HEK293 (cell line): ENCODE measurements around the gene SLC17A1.
A peak's percentile ranks its signal among the peaks of the same experiment; 100 is the strongest.

Experiments
- CTCF ChIA-PET: fragments of 350-600 bp; formaldehyde crosslinking; extraction: SDS; loops from one replicate; lab custom pipeline; 2021; ENCODE audit warnings: antibody characterized with exemption; lab: Yijun Ruan, JAX
- POLR2A ChIA-PET: fragments of 300-600 bp; formaldehyde crosslinking; extraction: SDS; loops from one replicate; lab custom pipeline; 2020; ENCODE audit warnings: antibody characterized with exemption, inconsistent platforms; lab: Yijun Ruan, JAX
- H3K27ac ChIP-seq: fragments of 200-500 bp; sonication (Bioruptor generic); 2 replicates; pipeline ENCODE4 v1.5.1; 2014; ENCODE audit warnings: low read depth, low read length, control low read depth, inconsistent platforms; ENCODE audit errors: extremely low read depth
- H3K36me3 ChIP-seq, 2 experiments: fragments of 200-500 bp in 1 of 2; sonication (Bioruptor generic) in 1 of 2; 1 replicate in 1 of 2; 2 replicates in 1 of 2; pipeline ENCODE4 v1.5.1; 2014 to 2017; ENCODE audit warnings: inconsistent platforms in 2 of 2, low read length in 2 of 2; ENCODE audit not compliant: control insufficient read depth in 2 of 2, insufficient read depth in 1 of 2
- H3K4me1 ChIP-seq: fragments of 200-500 bp; sonication (Bioruptor generic); 2 replicates; pipeline ENCODE4 v1.5.1; 2014; ENCODE audit warnings: mild to moderate bottlenecking, low read length, inconsistent platforms; ENCODE audit not compliant: control insufficient read depth, insufficient read depth
- H3K4me3 ChIP-seq: 2 replicates; pipeline ENCODE4 v1.5.1; 2011; ENCODE audit warnings: low read depth, mild to moderate bottlenecking, control low read depth, low read length, moderate library complexity
- H3K9me3 ChIP-seq: fragments of 200-500 bp; sonication (Bioruptor generic); 2 replicates; pipeline ENCODE4 v1.5.1; 2014; ENCODE audit warnings: low read depth, low read length, inconsistent platforms; ENCODE audit not compliant: control insufficient read depth, insufficient read depth
- ATF2 ChIP-seq: fragments of 450-650 bp; formaldehyde crosslinking; IDR thresholded peaks from 2 replicates; pipeline ENCODE4 v1.5.1; 2016; ENCODE audit warnings: missing biosample characterization, missing genetic modification characterization, low read depth
- KLF1 ChIP-seq: fragments of 450-650 bp; formaldehyde crosslinking; IDR thresholded peaks from 2 replicates; pipeline ENCODE4 v1.5.1; 2016; ENCODE audit warnings: missing biosample characterization, missing genetic modification characterization
- SALL2 ChIP-seq: fragments of 450-650 bp; formaldehyde crosslinking; IDR thresholded peaks from 2 replicates; pipeline ENCODE4 v1.5.0; 2017; ENCODE audit warnings: missing biosample characterization, mild to moderate bottlenecking, missing genetic modification characterization, borderline replicate concordance
- ZBTB20 ChIP-seq: fragments of 450-650 bp; formaldehyde crosslinking; IDR thresholded peaks from 2 replicates; pipeline ENCODE4 v1.5.1; 2016; ENCODE audit warnings: missing biosample characterization, missing genetic modification characterization
- ZIC2 ChIP-seq: fragments of 450-650 bp; formaldehyde crosslinking; IDR thresholded peaks from 2 replicates; pipeline ENCODE4 v1.5.1; 2016; ENCODE audit warnings: missing biosample characterization, missing genetic modification characterization
- ZNF148 ChIP-seq: fragments of 450-650 bp; formaldehyde crosslinking; IDR thresholded peaks from 2 replicates; pipeline ENCODE4 v1.5.0; 2017; ENCODE audit warnings: missing biosample characterization, missing genetic modification characterization, borderline replicate concordance
- ZNF157 ChIP-seq: fragments of 450-650 bp; formaldehyde crosslinking; IDR thresholded peaks from 2 replicates; pipeline ENCODE4 v1.5.1; 2016; ENCODE audit warnings: missing biosample characterization, missing genetic modification characterization
- ZNF23 ChIP-seq: fragments of 450-650 bp; formaldehyde crosslinking; IDR thresholded peaks from 2 replicates; pipeline ENCODE4 v1.5.1; 2016; ENCODE audit warnings: missing biosample characterization, missing genetic modification characterization, borderline replicate concordance
- ZNF266 ChIP-seq: fragments of 450-650 bp; formaldehyde crosslinking; IDR thresholded peaks from 2 replicates; pipeline ENCODE4 v1.5.1; 2016; ENCODE audit warnings: missing biosample characterization, missing genetic modification characterization, low read depth
- ZNF324 ChIP-seq: fragments of 450-650 bp; formaldehyde crosslinking; IDR thresholded peaks from 2 replicates; pipeline ENCODE4 v1.5.1; 2016; ENCODE audit warnings: missing biosample characterization, missing genetic modification characterization
- ZNF391 ChIP-seq: fragments of 450-650 bp; formaldehyde crosslinking; IDR thresholded peaks from 2 replicates; pipeline ENCODE4 v1.5.1; 2016; ENCODE audit warnings: low read depth, missing biosample characterization, missing genetic modification characterization, borderline replicate concordance
- ZNF404 ChIP-seq: fragments of 450-650 bp; formaldehyde crosslinking; IDR thresholded peaks from 2 replicates; pipeline ENCODE4 v1.5.1; 2017; ENCODE audit warnings: missing biosample characterization, missing genetic modification characterization
- ZNF416 ChIP-seq: fragments of 450-650 bp; formaldehyde crosslinking; IDR thresholded peaks from 2 replicates; pipeline ENCODE4 v1.5.1; 2016; ENCODE audit warnings: missing biosample characterization, missing genetic modification characterization
- ZNF521 ChIP-seq: fragments of 450-650 bp; formaldehyde crosslinking; IDR thresholded peaks from 2 replicates; pipeline ENCODE4 v1.5.1; 2017; ENCODE audit warnings: missing biosample characterization, mild to moderate bottlenecking, missing genetic modification characterization
- ZNF548 ChIP-seq: fragments of 450-650 bp; formaldehyde crosslinking; IDR thresholded peaks from 2 replicates; pipeline ENCODE4 v1.5.1; 2016; ENCODE audit warnings: missing biosample characterization, missing genetic modification characterization
- ZNF549 ChIP-seq: fragments of 450-650 bp; IDR thresholded peaks from 2 replicates; pipeline ENCODE4 v1.5.1; 2018; ENCODE audit warnings: missing biosample characterization, missing genetic modification characterization, mild to moderate bottlenecking, inconsistent platforms, moderate library complexity
- ZNF560 ChIP-seq: fragments of 450-650 bp; formaldehyde crosslinking; IDR thresholded peaks from 2 replicates; pipeline ENCODE4 v1.5.1; 2017; ENCODE audit warnings: missing biosample characterization, missing genetic modification characterization, borderline replicate concordance
- ZNF561 ChIP-seq: fragments of 450-650 bp; IDR thresholded peaks from 2 replicates; pipeline ENCODE4 v1.5.1; 2018; ENCODE audit warnings: missing biosample characterization, missing genetic modification characterization, borderline replicate concordance
- ZNF585B ChIP-seq: fragments of 450-650 bp; formaldehyde crosslinking; IDR thresholded peaks from 2 replicates; pipeline ENCODE4 v1.5.1; 2016; ENCODE audit warnings: missing biosample characterization, missing genetic modification characterization
- ZNF670 ChIP-seq: fragments of 450-650 bp; formaldehyde crosslinking; IDR thresholded peaks from 2 replicates; pipeline ENCODE4 v1.5.1; 2016; ENCODE audit warnings: missing biosample characterization, missing genetic modification characterization, low read depth
- ZSCAN18 ChIP-seq: fragments of 450-650 bp; formaldehyde crosslinking; IDR thresholded peaks from 2 replicates; pipeline ENCODE4 v1.5.1; 2016; ENCODE audit warnings: missing biosample characterization, missing genetic modification characterization

SLC17A1 gene

GRCh38 chr6:25862199-25862598, 30.3 kb upstream of the SLC17A1 start:
- POLR2A ChIA-PET = no interaction called here
- Histone ChIP-seq H3K27ac (no peak overlapping the region), H3K9me3 (no peaks in the 10 kb centered on the region), H3K4me3 (no peak overlapping the region), H3K4me1 (no peaks in the 10 kb centered on the region), H3K36me3 (no peaks in the 10 kb centered on the region)
- TF ChIP-seq ZNF266 (no peak), KLF1 (no peak), ZNF23 (no peak), ZNF391 (tag by site-specific recombination) (no peak), ZNF561 (tag by site-specific recombination) (no peak), ZNF324 (no peak), ATF2 (peak; percentile 61)
- CTCF ChIA-PET = interaction anchor here (0.7 to 1.7 kb wide), 3 partner anchors 74 to 131 kb away, joined by 3 to 6 read pairs (median 4); no protein-coding TSS in a partner anchor

GRCh38 chr6:25852756-25853155, 20.9 kb upstream of the SLC17A1 start:
- no peaks in the 10 kb centered on the region for H3K4me1 ChIP-seq
- TF ChIP-seq ZSCAN18 (tag by site-specific recombination) (no peak), ZNF404 (tag by site-specific recombination) (no peak), ZNF416 (tag by site-specific recombination) (no peak), ZNF560 (tag by site-specific recombination) (no peak), ZNF670 (tag by site-specific recombination) (no peak), ZNF324 (no peak), ZNF585B (tag by site-specific recombination) (no peak), ZBTB20 (tag by site-specific recombination) (no peak), ZIC2 (tag by site-specific recombination) (no peak), ZNF548 (tag by site-specific recombination) (no peak), ZNF148 (no peak), ZNF521 (tag by site-specific recombination) (no peak), ZNF549 (tag by site-specific recombination) (no peak), SALL2 (tag by site-specific recombination) (no peak), ZNF157 (tag by site-specific recombination) (no peak)
- POLR2A ChIA-PET = no interaction called here

More at GRCh38 chr6:25852756-25853155, 20.9 kb upstream of the SLC17A1 start:
- no peak overlapping the region for H3K27ac ChIP-seq
- H3K36me3 ChIP-seq = no peaks in the 10 kb centered on the region
- no peak overlapping the region for H3K4me3 ChIP-seq
- no peaks in the 10 kb centered on the region for H3K9me3 ChIP-seq
- CTCF ChIA-PET = interaction anchor here (0.6 kb wide), 1 partner anchor 1645 kb away, joined by 4 read pairs; no protein-coding TSS in a partner anchor
